ENCODE data around the gene SH3PXD2A.
A peak's percentile ranks its signal among the peaks of the same experiment; 100 is the strongest.

The SH3PXD2A gene

DNA sequence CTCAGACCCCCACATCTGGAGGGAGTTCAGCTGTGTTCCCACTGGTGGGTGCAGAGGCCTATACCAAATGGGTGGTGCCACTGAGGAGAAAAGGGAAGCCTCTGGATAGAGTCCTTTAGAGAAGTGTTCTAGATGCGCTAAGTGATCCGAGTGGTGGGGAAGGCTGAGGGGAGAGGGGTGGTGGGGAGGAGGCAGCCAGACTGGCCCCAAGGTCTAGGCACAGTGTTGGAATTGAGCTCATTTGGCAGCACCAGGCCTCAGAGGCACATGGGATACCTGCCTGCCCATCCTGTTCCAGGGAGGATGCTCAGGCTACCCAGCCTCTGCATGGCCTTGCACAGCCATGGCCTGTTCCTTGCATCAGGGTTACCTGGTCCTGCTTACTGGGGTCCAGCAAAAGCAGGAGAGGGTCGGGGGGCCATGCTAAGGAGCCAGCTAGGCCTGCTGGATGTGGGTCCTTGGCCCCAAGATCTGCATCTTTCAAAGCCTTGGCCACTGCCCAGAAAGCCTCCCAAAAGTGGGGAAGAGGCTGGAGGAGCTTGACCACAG is 262.3 kb downstream of the SH3PXD2A start:
- no peak for DNase-seq

- no peak for DNase-seq
Observed at GRCh38 chr10:103592186-103593021, 263.0 kb downstream of the SH3PXD2A start.

DNA sequence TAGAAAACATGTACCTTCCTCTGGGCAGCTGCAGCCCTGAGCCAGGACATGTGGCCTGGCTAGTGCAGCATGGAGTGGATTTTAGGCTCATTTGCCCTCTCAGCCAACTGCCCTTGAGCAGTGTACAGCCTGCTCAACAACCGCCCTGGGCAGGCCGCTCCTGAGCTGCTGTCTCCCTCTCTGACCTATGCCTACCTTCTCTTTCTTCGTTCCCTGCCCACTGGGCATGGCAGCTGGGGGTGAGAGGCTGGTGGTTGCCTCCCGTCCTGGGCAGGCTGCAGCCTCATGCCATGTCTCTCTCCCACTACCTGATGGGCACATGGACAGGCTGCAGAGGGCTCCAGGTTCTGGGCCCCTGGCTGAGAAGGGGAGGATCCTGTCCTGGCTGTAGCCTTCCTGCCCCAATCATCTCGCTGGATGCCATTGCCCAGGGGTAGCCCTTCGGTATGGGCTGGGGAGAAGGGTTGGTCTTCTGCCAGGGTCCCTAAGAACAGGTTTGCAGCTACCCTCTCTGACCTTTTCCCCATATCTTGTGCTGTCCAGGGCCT is 264.6 kb downstream of the SH3PXD2A start:
- no peak for DNase-seq

- DNase-seq: no peak
Observed at GRCh38 chr10:103590060-103590459, 265.3 kb downstream of the SH3PXD2A start.

- DNase-seq: no peak
Observed at GRCh38 chr10:103589074-103589630, 266.2 kb downstream of the SH3PXD2A start.

GRCh38 chr10:103587073-103587472 is 268.3 kb downstream of the SH3PXD2A start:
- no peak for DNase-seq

DNA sequence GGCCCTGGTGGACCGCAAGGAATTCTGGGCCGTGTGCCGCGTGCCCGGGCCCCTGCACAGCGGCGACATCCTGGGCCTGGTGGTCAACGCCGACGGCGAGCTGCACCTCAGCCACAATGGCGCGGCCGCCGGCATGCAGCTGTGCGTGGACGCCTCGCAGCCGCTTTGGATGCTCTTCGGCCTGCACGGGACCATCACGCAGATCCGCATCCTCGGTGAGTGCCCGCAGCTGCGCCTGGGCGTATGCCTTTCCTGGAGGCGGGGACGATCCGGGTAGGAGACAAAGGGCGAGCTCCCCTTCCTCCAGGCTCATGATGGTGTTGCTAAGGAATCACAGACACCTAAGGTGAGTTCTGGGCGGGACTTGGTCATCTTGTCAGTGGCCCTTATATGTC is 270.4 kb downstream of the SH3PXD2A start:
- DNase-seq: no peak

- no peak for DNase-seq
Observed at GRCh38 chr10:103584216-103585010, 271.0 kb downstream of the SH3PXD2A start.

DNA sequence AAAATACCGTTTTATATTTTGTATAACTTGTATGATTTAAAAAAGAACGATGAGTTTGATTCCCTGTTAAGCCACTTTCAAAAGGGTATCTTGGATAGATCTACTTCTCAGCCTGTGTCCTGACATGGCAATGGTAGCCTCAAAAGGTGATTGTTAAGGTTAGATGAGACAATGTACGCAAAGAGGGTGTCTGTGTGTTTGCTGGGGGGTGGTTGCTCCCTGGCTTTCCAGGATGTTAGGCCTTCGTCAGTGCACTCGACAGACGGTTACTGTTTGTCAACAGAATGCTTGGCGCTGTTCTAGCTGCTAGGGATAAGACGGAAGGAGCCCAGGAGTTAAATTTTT is 271.5 kb downstream of the SH3PXD2A start:
- DNase-seq: no peak

GRCh38 chr10:103582331-103583123 is 272.8 kb downstream of the SH3PXD2A start:
- DNase-seq: no peak

- no peak for DNase-seq
Observed at GRCh38 chr10:103581499-103581898, 273.9 kb downstream of the SH3PXD2A start.

DNA sequence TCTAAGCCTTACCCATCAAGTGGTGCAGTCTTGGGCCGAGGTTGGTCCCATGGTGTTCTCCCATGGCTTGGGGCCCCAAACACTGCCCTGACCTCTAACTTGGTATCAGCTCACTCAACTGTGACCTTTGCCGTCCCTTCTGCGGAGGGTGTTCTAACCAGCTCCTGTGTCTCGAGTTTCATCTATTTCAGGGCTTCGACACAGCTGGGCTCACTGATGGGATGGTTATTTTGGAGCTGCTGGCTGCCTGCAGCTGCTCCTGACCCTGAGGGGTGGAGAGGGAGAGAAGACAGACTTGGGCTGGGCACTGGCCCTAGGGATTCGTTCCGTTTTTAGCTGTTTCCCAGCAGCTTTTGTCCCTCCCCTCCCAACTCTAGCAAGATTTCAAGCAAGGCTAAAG is 274.9 kb downstream of the SH3PXD2A start:
- DNase-seq: peak; percentile 72

DNA sequence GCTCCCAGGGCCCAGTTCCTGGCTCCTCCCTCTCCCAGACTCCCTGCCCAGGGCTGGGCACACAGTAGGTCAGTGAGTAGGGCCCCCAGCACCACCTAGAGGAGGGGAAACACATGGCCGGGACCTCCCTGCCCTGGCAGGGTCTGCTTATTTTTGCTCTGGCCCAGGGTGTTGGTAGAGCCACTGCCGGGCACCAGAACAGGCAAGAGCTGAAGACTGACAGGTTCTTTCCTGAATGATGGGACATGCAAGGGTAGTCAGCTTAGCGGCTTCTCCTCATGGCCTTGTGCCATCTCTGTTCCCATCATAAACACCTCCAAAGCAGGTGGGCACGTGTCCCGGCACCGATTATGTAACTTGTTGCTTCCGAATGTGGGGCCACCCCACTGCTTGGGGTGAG is 275.4 kb downstream of the SH3PXD2A start:
- DNase-seq: no peak

DNA sequence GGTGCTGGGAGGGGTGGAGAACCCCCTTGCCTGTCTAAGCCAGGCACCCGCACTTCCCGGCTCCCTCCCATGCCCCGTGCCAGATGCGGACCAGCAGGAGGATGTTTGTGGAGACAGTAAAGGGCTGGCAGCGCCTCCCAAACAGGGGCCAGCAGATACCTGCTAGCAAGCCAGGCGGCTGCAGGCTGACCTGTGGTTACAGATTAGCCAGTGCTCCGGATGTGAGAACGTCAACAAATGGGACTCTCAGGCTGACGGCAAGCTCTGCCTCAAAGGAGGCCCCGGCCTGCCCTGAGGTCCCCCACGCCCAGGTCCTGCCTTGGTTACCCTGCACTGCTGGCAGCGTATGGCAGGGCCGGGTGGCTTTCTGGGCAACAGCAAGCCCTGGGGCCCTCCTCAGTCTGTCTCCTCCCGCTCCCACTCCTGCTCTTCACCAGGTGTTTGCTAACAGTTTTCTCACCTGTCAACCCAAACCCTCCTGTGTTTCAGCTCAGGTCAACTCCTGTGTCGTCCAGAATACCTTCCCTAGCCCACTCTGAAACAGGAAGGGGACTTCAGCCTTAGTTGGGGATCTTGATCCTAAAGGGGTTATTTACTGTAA is 276.5 kb downstream of the SH3PXD2A start:
- DNase-seq: no peak

GRCh38 chr10:103576862-103577261 is 278.5 kb downstream of the SH3PXD2A start:
- DNase-seq: no peak

- DNase-seq: no peak
Observed at GRCh38 chr10:103576076-103576471, 279.3 kb downstream of the SH3PXD2A start.

DNA sequence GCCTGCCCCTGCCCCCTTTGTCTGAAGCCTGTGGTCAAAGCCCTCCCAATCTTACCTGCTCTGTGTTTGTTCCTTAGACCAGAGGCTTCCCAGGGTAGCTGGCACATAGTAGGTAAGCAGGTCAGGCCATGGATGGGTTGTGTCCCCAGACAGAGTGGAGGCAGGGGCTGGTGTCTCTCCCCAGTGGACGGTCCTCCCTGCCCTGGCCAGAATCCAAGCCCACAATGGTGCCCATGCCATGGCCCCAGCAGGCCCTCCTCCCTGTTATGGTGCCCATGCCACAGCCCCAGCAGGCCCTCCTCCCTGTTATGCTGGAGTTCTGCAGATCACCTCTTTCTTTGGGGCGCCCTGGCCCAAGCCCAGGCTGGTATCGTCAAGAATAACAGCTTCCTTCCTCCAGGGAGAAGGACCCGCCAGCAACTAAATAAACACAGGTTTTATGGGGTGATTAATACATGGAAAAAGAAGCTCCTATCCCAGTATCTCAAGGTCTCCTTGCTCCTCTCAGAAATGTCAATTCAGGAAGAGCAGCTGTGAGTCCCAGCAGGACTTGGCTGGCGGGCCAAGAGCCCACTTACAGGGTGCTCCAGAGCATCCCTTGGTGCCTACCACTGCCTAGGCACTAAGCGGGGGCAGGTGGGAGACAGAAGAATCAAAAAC is 279.8 kb downstream of the SH3PXD2A start:
- DNase-seq: no peak

GRCh38 chr10:103574097-103575061 is 281.0 kb downstream of the SH3PXD2A start:
- DNase-seq: no peak

- no peak for DNase-seq
Observed at GRCh38 chr10:103573205-103573487, 282.2 kb downstream of the SH3PXD2A start.

All from femur (tissue), 1 donor.